ENCODE results near the gene GLTPD2. TPM values are rescaled to one million over a fixed set of nuclear protein-coding genes. Genes with fewer than 3 reads are reported as not detected.

Gene GLTPD2
- total RNA-seq, 2 experiments from 2014 or later = not detected

- Mint-ChIP-seq H3K27ac (no peak overlapping the region), H3K4me3 (no peak overlapping the region), H3K9me3 (no peaks in the 10 kb centered on the region), H3K27me3 (peaks cover 50% of the 10 kb centered on the region), H3K4me1 (peaks cover 8% of the 10 kb centered on the region), H3K36me3 (ENCODE audit: low read depth) (no peaks in the 10 kb centered on the region)
- DNase-seq = no peak
- ChIA-PET POLR2A (interaction anchor here (1.6 kb wide), 1 partner anchor 10 kb away, joined by 3 read pairs; no protein-coding TSS in a partner anchor), CTCF (interaction anchor here (2.1 to 3.6 kb wide), 2 partner anchors 7 to 9 kb away, joined by 7 to 17 read pairs; partner anchors contain the start of gene GLTPD2)
Measured at GRCh38 chr17:4780325-4780955, 8.3 kb upstream of the GLTPD2 start.

- peaks cover 67% of the 10 kb centered on the region for H3K27me3 Mint-ChIP-seq
- POLR2A ChIA-PET = interaction anchor here (0.8 kb wide), 1 partner anchor 51 kb away, joined by 3 read pairs; no protein-coding TSS in a partner anchor
- CTCF ChIA-PET = interaction anchor here (0.7 to 1.4 kb wide), 2 partner anchors 72 to 102 kb away, joined by 3 to 7 read pairs; partner anchors contain the start of gene ARRB2
- H3K4me1 Mint-ChIP-seq = peaks cover 24% of the 10 kb centered on the region
- no peaks in the 10 kb centered on the region for H3K36me3 Mint-ChIP-seq (ENCODE audit: low read depth)
- no peaks in the 10 kb centered on the region for H3K9me3 Mint-ChIP-seq
- no peak overlapping the region for H3K27ac Mint-ChIP-seq
- DNase-seq = peak; percentile 32
- H3K4me3 Mint-ChIP-seq = no peak overlapping the region
Measured at GRCh38 chr17:4782652-4783051, 6.1 kb upstream of the GLTPD2 start.

GRCh38 chr17:4785311-4786105, 3.3 kb upstream of the GLTPD2 start:
- no peak overlapping the region for H3K27ac Mint-ChIP-seq
- POLR2A ChIA-PET = interaction anchor here (1.0 to 1.7 kb wide), 4 partner anchors 13 to 113 kb away, joined by 3 to 6 read pairs (median 4); partner anchors contain the start of genes C17orf107, PLD2 and TM4SF5
- CTCF ChIA-PET = interaction anchor here (2.0 kb wide), 1 partner anchor 75 kb away, joined by 7 read pairs; the partner anchor contains the start of gene ARRB2
- DNase-seq = no peak
- H3K9me3 Mint-ChIP-seq = no peaks in the 10 kb centered on the region
- H3K4me3 Mint-ChIP-seq = no peak overlapping the region
- no peaks in the 10 kb centered on the region for H3K36me3 Mint-ChIP-seq (ENCODE audit: low read depth)
- peaks cover 32% of the 10 kb centered on the region for H3K4me1 Mint-ChIP-seq
- H3K27me3 Mint-ChIP-seq = peaks cover 59% of the 10 kb centered on the region

- H3K36me3 Mint-ChIP-seq (ENCODE audit: low read depth) = no peaks in the 10 kb centered on the region
- DNase-seq = no peak
- ChIA-PET CTCF (interaction anchor here (0.8 to 2.0 kb wide), 6 partner anchors 10 to 105 kb away, joined by 3 to 7 read pairs (median 3); partner anchors contain the start of genes ARRB2, MED11, PSMB6 and TM4SF5), POLR2A (interaction anchor here (1.0 to 1.7 kb wide), 6 partner anchors 10 to 75 kb away, joined by 3 to 7 read pairs (median 4); partner anchors contain the start of genes PLD2, PSMB6 and TM4SF5)
- peaks cover 56% of the 10 kb centered on the region for H3K27me3 Mint-ChIP-seq
- H3K27ac Mint-ChIP-seq = no peak within 1 kb of the TSS
- no peak within 1 kb of the TSS for H3K4me3 Mint-ChIP-seq
- H3K9me3 Mint-ChIP-seq = no peaks in the 10 kb centered on the region
- peaks cover 37% of the 10 kb centered on the region for H3K4me1 Mint-ChIP-seq
Measured at GRCh38 chr17:4786106-4786511, 2.7 kb upstream of the GLTPD2 start, which contains the start of gene VMO1. Gene VMO1, minus strand, starts transcription at chr17:4786364. Its CDS starts 12 bp downstream, at chr17:4786352.

DNA sequence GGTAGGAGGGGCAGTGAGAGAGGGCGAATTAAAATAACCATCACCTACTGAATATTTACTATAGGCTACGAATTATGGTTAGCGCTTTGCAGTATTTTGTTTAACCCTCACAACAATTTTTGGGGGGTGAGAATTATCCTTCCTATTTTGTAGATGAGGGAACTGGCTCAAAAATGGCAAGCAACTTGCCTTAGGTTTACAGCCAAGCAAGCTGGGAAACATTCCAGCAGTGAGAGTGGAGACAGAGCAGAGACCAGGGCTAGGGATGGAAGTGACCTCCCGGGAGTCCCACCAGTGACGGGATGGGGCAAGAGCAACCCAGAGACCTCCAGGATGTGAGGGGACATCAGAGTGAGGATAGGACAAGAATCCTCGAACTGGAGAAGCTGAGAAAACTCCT, 2.2 kb upstream of the GLTPD2 start:
- H3K36me3 Mint-ChIP-seq (ENCODE audit: low read depth) = no peaks in the 10 kb centered on the region
- POLR2A ChIA-PET = interaction anchor here (1.0 to 1.7 kb wide), 6 partner anchors 9 to 75 kb away, joined by 3 to 7 read pairs (median 4); partner anchors contain the start of genes PLD2, PSMB6 and TM4SF5
- CTCF ChIA-PET = interaction anchor here (0.8 to 2.0 kb wide), 7 partner anchors 7 to 105 kb away, joined by 3 to 7 read pairs (median 3); partner anchors contain the start of genes ARRB2, MED11, PSMB6 and TM4SF5
- DNase-seq = no peak
- peaks cover 56% of the 10 kb centered on the region for H3K27me3 Mint-ChIP-seq
- no peaks in the 10 kb centered on the region for H3K9me3 Mint-ChIP-seq
- no peak overlapping the region for H3K4me3 Mint-ChIP-seq
- peaks cover 40% of the 10 kb centered on the region for H3K4me1 Mint-ChIP-seq
- H3K27ac Mint-ChIP-seq = no peak overlapping the region

- Mint-ChIP-seq H3K4me3 (peak overlapping the region; percentile 41), H3K36me3 (ENCODE audit: low read depth) (no peaks in the 10 kb centered on the region), H3K27ac (no peak overlapping the region), H3K27me3 (peaks cover 49% of the 10 kb centered on the region), H3K4me1 (peaks cover 37% of the 10 kb centered on the region), H3K9me3 (no peaks in the 10 kb centered on the region)
- POLR2A ChIA-PET = interaction anchor here (2.8 kb wide), 1 partner anchor 12 kb away, joined by 12 read pairs; no protein-coding TSS in a partner anchor
- CTCF ChIA-PET = interaction anchor here (1.3 to 2.0 kb wide), 4 partner anchors 9 to 78 kb away, joined by 3 to 9 read pairs (median 6); partner anchors contain the start of genes ARRB2 and TM4SF5
- no peak for DNase-seq
Measured at GRCh38 chr17:4788159-4788806, 481 bp upstream of the GLTPD2 start.

- POLR2A ChIA-PET = interaction anchor here (0.7 to 2.8 kb wide), 24 partner anchors 9 to 647 kb away, joined by 3 to 33 read pairs (median 4); partner anchors contain the start of genes ARRB2, C17orf107, CYB5D2 and PELP1
- peak overlapping the region; percentile 45 for H3K27ac Mint-ChIP-seq
Measured at GRCh38 chr17:4789701-4789950, 862 bp downstream of the GLTPD2 start.

DNA sequence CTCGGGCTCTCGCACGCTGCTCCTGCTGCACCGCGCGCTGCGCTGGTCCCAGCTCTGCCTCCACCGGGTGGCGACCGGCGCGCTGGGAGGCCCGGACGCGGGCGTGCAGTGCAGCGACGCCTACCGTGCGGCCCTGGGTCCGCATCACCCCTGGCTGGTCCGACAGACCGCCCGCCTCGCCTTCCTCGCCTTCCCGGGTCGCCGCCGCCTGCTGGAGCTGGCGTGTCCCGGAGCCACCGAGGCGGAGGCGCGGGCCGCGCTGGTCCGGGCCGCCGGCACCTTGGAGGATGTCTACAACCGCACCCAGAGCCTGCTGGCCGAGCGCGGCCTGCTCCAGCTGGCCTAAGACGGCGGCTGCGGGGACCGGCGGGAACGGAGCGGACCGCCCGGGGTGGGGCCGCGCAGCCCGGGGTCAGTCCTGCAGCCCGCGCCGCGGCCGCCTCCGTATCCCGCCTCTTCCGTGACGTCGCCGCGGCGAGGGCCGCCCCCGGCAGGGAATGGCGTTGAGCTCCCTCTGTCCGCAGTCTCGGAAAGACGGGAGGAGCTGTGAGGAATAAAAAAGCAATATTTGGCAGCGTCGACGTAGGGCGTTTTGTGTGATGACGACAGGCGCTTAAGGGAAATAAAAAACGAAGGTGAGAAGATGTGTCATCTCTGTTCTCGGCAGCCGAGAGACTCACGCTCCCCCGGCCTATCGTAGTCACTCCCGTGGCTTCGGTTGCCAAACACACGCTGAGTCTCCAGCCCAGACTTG, 1.4 kb downstream of the GLTPD2 start:
- Mint-ChIP-seq H3K9me3 (no peaks in the 10 kb centered on the region), H3K36me3 (ENCODE audit: low read depth) (no peaks in the 10 kb centered on the region), H3K4me3 (peak overlapping the region; percentile 87), H3K27me3 (peaks cover 35% of the 10 kb centered on the region), H3K4me1 (peaks cover 34% of the 10 kb centered on the region), H3K27ac (peak overlapping the region; percentile 89)
- peak; percentile 85 for DNase-seq
- ChIA-PET POLR2A (interaction anchor here (0.6 to 2.8 kb wide), 29 partner anchors 9 to 647 kb away, joined by 3 to 33 read pairs (median 4); partner anchors contain the start of genes ARRB2, C17orf107, CYB5D2 and PELP1), CTCF (interaction anchor here (0.6 to 2.5 kb wide), 37 partner anchors 9 to 289 kb away, joined by 3 to 24 read pairs (median 5); partner anchors contain the start of genes ARRB2, C17orf107, C17orf114 and CAMTA2)

More at GRCh38 chr17:4789701-4789950, 862 bp downstream of the GLTPD2 start:
- Mint-ChIP-seq H3K4me1 (peaks cover 36% of the 10 kb centered on the region), H3K9me3 (no peaks in the 10 kb centered on the region), H3K4me3 (peak overlapping the region; percentile 48), H3K27me3 (peaks cover 37% of the 10 kb centered on the region), H3K36me3 (ENCODE audit: low read depth) (no peaks in the 10 kb centered on the region)
- DNase-seq = no peak
- CTCF ChIA-PET = interaction anchor here (0.7 to 2.5 kb wide), 29 partner anchors 9 to 290 kb away, joined by 3 to 24 read pairs (median 7); partner anchors contain the start of genes ARRB2, C17orf107, CAMTA2 and CHRNE

DNA sequence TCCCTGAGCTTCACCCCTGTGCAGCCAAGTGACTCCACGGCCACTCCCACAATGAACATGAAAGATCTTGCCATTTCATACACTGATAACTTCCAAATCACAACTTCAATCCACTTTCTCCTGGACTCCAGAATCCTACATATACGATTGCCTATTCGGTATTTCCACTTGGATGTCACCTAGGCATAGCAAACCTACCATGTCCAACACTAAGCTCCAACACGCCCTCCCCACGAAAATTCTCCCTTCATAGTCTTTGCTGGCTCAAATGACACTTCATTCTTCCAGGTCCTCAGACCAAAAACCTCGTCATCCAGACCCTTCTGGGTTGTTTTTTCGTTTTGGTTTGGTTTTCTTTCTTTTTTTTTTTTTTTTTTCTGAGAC, 1.9 kb downstream of the GLTPD2 start:
- CTCF ChIA-PET = interaction anchor here (0.6 to 2.5 kb wide), 33 partner anchors 8 to 252 kb away, joined by 3 to 24 read pairs (median 6); partner anchors contain the start of genes ARRB2, C17orf107, C17orf114 and CAMTA2
- DNase-seq = no peak
- peak overlapping the region; percentile 89 for H3K27ac Mint-ChIP-seq

GRCh38 chr17:4795168-4795567, 6.4 kb downstream of the GLTPD2 start:
- POLR2A ChIA-PET = no interaction called here
- H3K4me3 Mint-ChIP-seq = peak overlapping the region; percentile 98

More for the DNA sequence above, 1.9 kb downstream of the GLTPD2 start:
- Mint-ChIP-seq H3K9me3 (no peaks in the 10 kb centered on the region), H3K4me1 (peaks cover 32% of the 10 kb centered on the region), H3K27me3 (peaks cover 30% of the 10 kb centered on the region), H3K4me3 (peak overlapping the region; percentile 87), H3K36me3 (ENCODE audit: low read depth) (no peaks in the 10 kb centered on the region)
- POLR2A ChIA-PET = interaction anchor here (0.7 to 2.8 kb wide), 24 partner anchors 9 to 648 kb away, joined by 3 to 33 read pairs (median 4); partner anchors contain the start of genes ARRB2, C17orf107, CYB5D2 and PELP1

GRCh38 chr17:4796552-4796920, 7.8 kb downstream of the GLTPD2 start:
- Mint-ChIP-seq H3K27me3 (peaks cover 2% of the 10 kb centered on the region), H3K4me3 (peak overlapping the region; percentile 98)
- CTCF ChIA-PET = interaction anchor here (0.7 to 1.2 kb wide), 3 partner anchors 10 to 107 kb away, joined by 3 to 4 read pairs (median 3); partner anchors contain the start of genes CHRNE, PLD2 and VMO1

More at GRCh38 chr17:4795168-4795567, 6.4 kb downstream of the GLTPD2 start:
- DNase-seq = no peak
- H3K36me3 Mint-ChIP-seq (ENCODE audit: low read depth) = peaks cover 16% of the 10 kb centered on the region
- peaks cover 29% of the 10 kb centered on the region for H3K4me1 Mint-ChIP-seq
- no peaks in the 10 kb centered on the region for H3K9me3 Mint-ChIP-seq
- peak overlapping the region; percentile 91 for H3K27ac Mint-ChIP-seq
- CTCF ChIA-PET = no interaction called here
- H3K27me3 Mint-ChIP-seq = peaks cover 2% of the 10 kb centered on the region

More at GRCh38 chr17:4796552-4796920, 7.8 kb downstream of the GLTPD2 start:
- POLR2A ChIA-PET = interaction anchor here (0.9 to 2.1 kb wide), 9 partner anchors 10 to 653 kb away, joined by 3 to 17 read pairs (median 5); partner anchors contain the start of genes ARRB2, CYB5D2, PLD2 and ZZEF1
- Mint-ChIP-seq H3K27ac (peak overlapping the region; percentile 91), H3K4me1 (peaks cover 18% of the 10 kb centered on the region), H3K36me3 (ENCODE audit: low read depth) (peaks cover 23% of the 10 kb centered on the region), H3K9me3 (no peaks in the 10 kb centered on the region)
- peak; percentile 30 for DNase-seq

Data from activated CD4-positive, alpha-beta memory T cell treated with anti-CD3 and anti-CD28 coated beads, Interleukin-2, amount 10 ng/mL, durations not matched to agents 7 days and 5 days (primary cell).